Measurements from ENCODE around the gene STUM.

DNA sequence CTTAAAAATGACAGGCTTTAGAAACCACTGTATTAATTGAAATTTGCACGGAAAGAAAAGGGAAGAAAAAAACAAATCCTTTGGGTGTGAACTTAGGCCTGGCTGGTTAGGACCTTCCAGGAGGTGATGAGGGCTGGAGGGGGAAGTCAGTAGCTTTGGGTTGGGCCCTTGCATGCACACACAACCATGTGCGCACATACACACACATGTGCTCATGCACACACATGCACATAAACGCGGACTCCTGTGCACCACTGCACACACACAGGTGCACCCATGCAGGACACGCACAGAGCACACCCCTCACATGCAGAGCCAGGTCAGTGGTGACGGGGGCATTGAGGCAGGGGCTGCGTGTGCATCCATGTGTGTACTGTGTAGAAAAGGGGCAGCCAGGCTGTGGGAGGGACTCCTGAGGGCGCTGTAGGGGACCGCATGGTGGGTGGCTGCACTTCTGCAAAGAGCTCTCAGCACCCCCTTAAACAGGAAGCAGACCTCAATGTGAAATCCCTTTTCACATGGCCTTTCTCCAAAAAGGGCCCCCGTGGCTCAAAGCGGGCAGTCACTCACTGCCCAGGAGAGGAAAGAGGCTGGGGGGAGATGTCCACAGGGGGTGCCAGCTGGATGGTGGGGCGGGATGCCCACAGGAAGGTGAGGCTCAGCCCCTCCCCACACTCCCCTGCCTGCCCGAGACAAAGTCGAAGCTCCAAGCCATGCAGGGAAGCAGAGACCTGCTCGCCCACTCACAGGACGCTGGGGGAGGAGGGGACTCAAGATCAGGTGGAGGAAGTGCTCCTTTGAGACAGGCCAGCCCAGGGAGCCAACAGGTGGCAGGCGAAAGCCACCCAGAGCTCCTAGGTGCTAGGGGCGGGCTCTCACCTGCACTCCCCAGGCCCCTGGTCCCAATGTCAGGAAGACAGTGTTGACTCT lies 95.3 kb downstream of the STUM start:
- TF ChIP-seq, protein P1, sequence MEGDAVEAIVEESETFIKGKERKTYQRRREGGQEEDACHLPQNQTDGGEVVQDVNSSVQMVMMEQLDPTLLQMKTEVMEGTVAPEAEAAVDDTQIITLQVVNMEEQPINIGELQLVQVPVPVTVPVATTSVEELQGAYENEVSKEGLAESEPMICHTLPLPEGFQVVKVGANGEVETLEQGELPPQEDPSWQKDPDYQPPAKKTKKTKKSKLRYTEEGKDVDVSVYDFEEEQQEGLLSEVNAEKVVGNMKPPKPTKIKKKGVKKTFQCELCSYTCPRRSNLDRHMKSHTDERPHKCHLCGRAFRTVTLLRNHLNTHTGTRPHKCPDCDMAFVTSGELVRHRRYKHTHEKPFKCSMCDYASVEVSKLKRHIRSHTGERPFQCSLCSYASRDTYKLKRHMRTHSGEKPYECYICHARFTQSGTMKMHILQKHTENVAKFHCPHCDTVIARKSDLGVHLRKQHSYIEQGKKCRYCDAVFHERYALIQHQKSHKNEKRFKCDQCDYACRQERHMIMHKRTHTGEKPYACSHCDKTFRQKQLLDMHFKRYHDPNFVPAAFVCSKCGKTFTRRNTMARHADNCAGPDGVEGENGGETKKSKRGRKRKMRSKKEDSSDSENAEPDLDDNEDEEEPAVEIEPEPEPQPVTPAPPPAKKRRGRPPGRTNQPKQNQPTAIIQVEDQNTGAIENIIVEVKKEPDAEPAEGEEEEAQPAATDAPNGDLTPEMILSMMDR (conservative IDR thresholded peaks at IDR 0.05; ENCODE audit: low read depth in 2 of 2) = 0 out of 4 replicates have a peak, but pooled peaks of 1 of the 2 experiments have one; percentile 10
- TF ChIP-seq POLR2AphosphoS5 (IDR thresholded peaks at IDR 0.05; ENCODE audit: low read depth) (no peak), EZH2 (IDR thresholded peaks at IDR 0.05; ENCODE audit: low read depth, unreplicated experiment) (no peak), STAT1 (IDR thresholded peaks at IDR 0.05; ENCODE audit: unreplicated experiment) (no peak), CREB1 (CRISPR knock-in tag; IDR thresholded peaks at IDR 0.05; ENCODE audit: low read depth) (no peak), NANOG (IDR thresholded peaks at IDR 0.05; ENCODE audit: borderline replicate concordance) (no peak)
- TF ChIP-seq, protein P2, sequence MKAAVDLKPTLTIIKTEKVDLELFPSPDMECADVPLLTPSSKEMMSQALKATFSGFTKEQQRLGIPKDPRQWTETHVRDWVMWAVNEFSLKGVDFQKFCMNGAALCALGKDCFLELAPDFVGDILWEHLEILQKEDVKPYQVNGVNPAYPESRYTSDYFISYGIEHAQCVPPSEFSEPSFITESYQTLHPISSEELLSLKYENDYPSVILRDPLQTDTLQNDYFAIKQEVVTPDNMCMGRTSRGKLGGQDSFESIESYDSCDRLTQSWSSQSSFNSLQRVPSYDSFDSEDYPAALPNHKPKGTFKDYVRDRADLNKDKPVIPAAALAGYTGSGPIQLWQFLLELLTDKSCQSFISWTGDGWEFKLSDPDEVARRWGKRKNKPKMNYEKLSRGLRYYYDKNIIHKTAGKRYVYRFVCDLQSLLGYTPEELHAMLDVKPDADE (IDR thresholded peaks at IDR 0.05) = no peak
- TF ChIP-seq, protein P3, sequence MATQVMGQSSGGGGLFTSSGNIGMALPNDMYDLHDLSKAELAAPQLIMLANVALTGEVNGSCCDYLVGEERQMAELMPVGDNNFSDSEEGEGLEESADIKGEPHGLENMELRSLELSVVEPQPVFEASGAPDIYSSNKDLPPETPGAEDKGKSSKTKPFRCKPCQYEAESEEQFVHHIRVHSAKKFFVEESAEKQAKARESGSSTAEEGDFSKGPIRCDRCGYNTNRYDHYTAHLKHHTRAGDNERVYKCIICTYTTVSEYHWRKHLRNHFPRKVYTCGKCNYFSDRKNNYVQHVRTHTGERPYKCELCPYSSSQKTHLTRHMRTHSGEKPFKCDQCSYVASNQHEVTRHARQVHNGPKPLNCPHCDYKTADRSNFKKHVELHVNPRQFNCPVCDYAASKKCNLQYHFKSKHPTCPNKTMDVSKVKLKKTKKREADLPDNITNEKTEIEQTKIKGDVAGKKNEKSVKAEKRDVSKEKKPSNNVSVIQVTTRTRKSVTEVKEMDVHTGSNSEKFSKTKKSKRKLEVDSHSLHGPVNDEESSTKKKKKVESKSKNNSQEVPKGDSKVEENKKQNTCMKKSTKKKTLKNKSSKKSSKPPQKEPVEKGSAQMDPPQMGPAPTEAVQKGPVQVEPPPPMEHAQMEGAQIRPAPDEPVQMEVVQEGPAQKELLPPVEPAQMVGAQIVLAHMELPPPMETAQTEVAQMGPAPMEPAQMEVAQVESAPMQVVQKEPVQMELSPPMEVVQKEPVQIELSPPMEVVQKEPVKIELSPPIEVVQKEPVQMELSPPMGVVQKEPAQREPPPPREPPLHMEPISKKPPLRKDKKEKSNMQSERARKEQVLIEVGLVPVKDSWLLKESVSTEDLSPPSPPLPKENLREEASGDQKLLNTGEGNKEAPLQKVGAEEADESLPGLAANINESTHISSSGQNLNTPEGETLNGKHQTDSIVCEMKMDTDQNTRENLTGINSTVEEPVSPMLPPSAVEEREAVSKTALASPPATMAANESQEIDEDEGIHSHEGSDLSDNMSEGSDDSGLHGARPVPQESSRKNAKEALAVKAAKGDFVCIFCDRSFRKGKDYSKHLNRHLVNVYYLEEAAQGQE (IDR thresholded peaks at IDR 0.05; ENCODE audit: unreplicated experiment) = no peak
